A549 (cell line): ENCODE measurements around the gene ASAP2. TPM values are rescaled to one million over a fixed set of nuclear protein-coding genes. Genes with fewer than 3 reads are reported as not detected.
A peak's percentile ranks its signal among the peaks of the same experiment; 100 is the strongest.

Experiments
- ATAC-seq, 2 experiments: fragments of 200-7000 bp in 1 of 2; fragments of >200 bp in 1 of 2; cut with Nextera tagmentation in 1 of 2; cut with Tn5 transposase in 1 of 2; 3 replicates each; pipeline versions ENCODE4 v1.8.0 to v1.9.1; 2018 to 2020; ENCODE audit warnings: mild to moderate bottlenecking in 1 of 2, moderate library complexity in 1 of 2
- CTCF ChIA-PET: fragments of 300-600 bp; sonication (Branson Sonifier 250); formaldehyde crosslinking; extraction: SDS; loops from one replicate; lab custom pipeline; 2021; ENCODE audit warnings: antibody characterized with exemption, inconsistent platforms; lab: Yijun Ruan, JAX
- POLR2A ChIA-PET: fragments of 350-600 bp; formaldehyde crosslinking; extraction: SDS; loops from one replicate; lab custom pipeline; 2021; ENCODE audit warnings: antibody characterized with exemption, inconsistent platforms; lab: Yijun Ruan, JAX
- DNase-seq, 2 experiments: peaks; one replicate each; pipeline versions ENCODE4 v3.0.0 to v3.0.0-alpha.2; 2011 to 2016; ENCODE audit warnings: low read depth in 1 of 2, low spot score in 1 of 2
- FAIRE-seq: peaks from 2 replicates; lab custom pipeline; 2011; peaks lifted over from hg19 to GRCh38; lab: Jason Lieb, UNC
- H3K27ac ChIP-seq, 2 experiments: fragments of >200 bp; sonication (Bioruptor Twin); formaldehyde crosslinking; 3 replicates each; pipeline ENCODE4 v1.5.1; 2016 to 2017
- H3K4me1 ChIP-seq: fragments of >200 bp; sonication (Bioruptor Twin); formaldehyde crosslinking; 3 replicates; pipeline ENCODE4 v1.6.1; 2016
- H3K4me2 ChIP-seq: fragments of >200 bp; sonication (Bioruptor Twin); formaldehyde crosslinking; 3 replicates; pipeline ENCODE4 v1.6.1; 2016
- H3K4me3 ChIP-seq: fragments of >200 bp; sonication (Bioruptor Twin); formaldehyde crosslinking; 3 replicates; pipeline ENCODE4 v1.5.1; 2016
- H3K9me3 ChIP-seq: fragments of >200 bp; sonication (Bioruptor Twin); formaldehyde crosslinking; 3 replicates; pipeline ENCODE4 v1.6.1; 2016
- ATOH8 ChIP-seq: fragments of 250-450 bp; sonication (Bioruptor Pico); IDR thresholded peaks from 2 replicates; pipeline ENCODE4 v1.5.0; 2020; ENCODE audit warnings: low read depth, mild to moderate bottlenecking, moderate library complexity
- CBX2 ChIP-seq: fragments of 200-600 bp; sonication (generic); IDR thresholded peaks from 2 replicates; pipeline ENCODE4 v1.6.1; 2016; ENCODE audit warnings: low read depth, mild to moderate bottlenecking, borderline replicate concordance
- CEBPB ChIP-seq, 2 experiments: fragments of >200 bp in 1 of 2; sonication (Bioruptor Twin) in 1 of 2; formaldehyde crosslinking in 1 of 2; IDR thresholded peaks; 2 replicates each; pipeline ENCODE4 v1.6.1; 2012 to 2016
- EHF ChIP-seq: fragments of 250-450 bp; sonication (Bioruptor Pico); IDR thresholded peaks from 2 replicates; pipeline ENCODE4 v1.5.0; 2020; ENCODE audit warnings: mild to moderate bottlenecking
- ELK1 ChIP-seq: fragments of 150-350 bp; IDR thresholded peaks from 2 replicates; pipeline ENCODE4 v1.6.1; 2014; ENCODE audit warnings: low read depth, mild to moderate bottlenecking, low read length
- ESRRA ChIP-seq: fragments of 150-350 bp; IDR thresholded peaks from 2 replicates; pipeline ENCODE4 v1.6.1; 2014; ENCODE audit warnings: mild to moderate bottlenecking, low read length, borderline replicate concordance
- FOSB ChIP-seq: fragments of 250-450 bp; sonication (Bioruptor Pico); IDR thresholded peaks from 2 replicates; pipeline ENCODE4 v1.5.0; 2020; ENCODE audit warnings: mild to moderate bottlenecking, moderate library complexity
- FOSL2 ChIP-seq, 2 experiments: fragments of 450-650 bp in 1 of 2; fragments of >200 bp in 1 of 2; sonication (Bioruptor Twin) in 1 of 2; formaldehyde crosslinking; IDR thresholded peaks; 2 replicates each; pipeline versions ENCODE4 v1.5.0 to v1.6.1; 2016 to 2020; ENCODE audit warnings: mild to moderate bottlenecking in 1 of 2, moderate library complexity in 1 of 2
- GATA3 ChIP-seq: IDR thresholded peaks from 2 replicates; pipeline ENCODE4 v1.6.1; 2012; ENCODE audit warnings: borderline replicate concordance
- HMGXB4 ChIP-seq: fragments of 250-450 bp; sonication (Bioruptor Pico); IDR thresholded peaks from 2 replicates; pipeline ENCODE4 v1.5.0; 2021; ENCODE audit warnings: mild to moderate bottlenecking, moderate library complexity, borderline replicate concordance
- HOXA7 ChIP-seq: fragments of 250-450 bp; sonication (Bioruptor Pico); IDR thresholded peaks from 2 replicates; pipeline ENCODE4 v1.5.0; 2020; ENCODE audit warnings: mild to moderate bottlenecking, moderate library complexity
- HOXB5 ChIP-seq: fragments of 250-450 bp; sonication (Bioruptor Pico); IDR thresholded peaks from 2 replicates; pipeline ENCODE4 v1.5.0; 2020; ENCODE audit warnings: mild to moderate bottlenecking, moderate library complexity
- JUN ChIP-seq, 2 experiments: fragments of >200 bp; sonication (Bioruptor Twin); formaldehyde crosslinking; IDR thresholded peaks; 2 replicates in 1 of 2; 3 replicates in 1 of 2; pipeline ENCODE4 v1.6.1; 2016 to 2017
- JUNB ChIP-seq: fragments of >200 bp; sonication (Bioruptor Twin); formaldehyde crosslinking; IDR thresholded peaks from 2 replicates; pipeline ENCODE4 v1.6.1; 2016
- MAX ChIP-seq: IDR thresholded peaks from 2 replicates; pipeline ENCODE4 v1.6.1; 2012
- NFE2L2 ChIP-seq: fragments of 150-350 bp; conservative IDR thresholded peaks from 2 replicates; pipeline ENCODE4 v1.6.1; 2014; ENCODE audit warnings: low read length
- NR3C1 ChIP-seq: fragments of >200 bp; sonication (Bioruptor Twin); formaldehyde crosslinking; IDR thresholded peaks from 3 replicates; pipeline ENCODE4 v1.6.1; 2017
- PBX3 ChIP-seq: IDR thresholded peaks from 2 replicates; pipeline ENCODE4 v1.6.1; 2012
- POLR2A ChIP-seq: IDR thresholded peaks from 2 replicates; pipeline ENCODE4 v1.6.1; 2012; ENCODE audit warnings: mild to moderate bottlenecking, low read length
- RARB ChIP-seq: fragments of 250-450 bp; sonication (Bioruptor Pico); IDR thresholded peaks from 2 replicates; pipeline ENCODE4 v1.8.0; 2021; ENCODE audit warnings: mild to moderate bottlenecking, moderate library complexity
- RCOR1 ChIP-seq: fragments of 150-350 bp; IDR thresholded peaks from 2 replicates; pipeline ENCODE4 v1.6.1; 2014; ENCODE audit warnings: antibody characterized with exemption, low read length, low read depth
- RFX5 ChIP-seq: fragments of 450-650 bp; IDR thresholded peaks from 2 replicates; pipeline ENCODE4 v1.7.1; 2014; ENCODE audit warnings: antibody characterized with exemption, mild to moderate bottlenecking, moderate library complexity
- SMC3 ChIP-seq: fragments of >200 bp; sonication (Bioruptor Twin); formaldehyde crosslinking; IDR thresholded peaks from 3 replicates; pipeline ENCODE4 v1.6.1; 2018; ENCODE audit warnings: inconsistent platforms
- SREBF2 ChIP-seq: fragments of 450-650 bp; IDR thresholded peaks from 2 replicates; pipeline ENCODE4 v1.6.1; 2014; ENCODE audit warnings: mild to moderate bottlenecking, moderate library complexity
- TFCP2L1 ChIP-seq: fragments of 250-450 bp; sonication (Bioruptor Pico); IDR thresholded peaks from 2 replicates; pipeline ENCODE4 v1.5.0; 2021; ENCODE audit warnings: mild to moderate bottlenecking
- ZC3H11A ChIP-seq: fragments of 450-650 bp; IDR thresholded peaks from 2 replicates; pipeline ENCODE4 v1.6.1; 2014; ENCODE audit warnings: antibody characterized with exemption, mild to moderate bottlenecking
- WGBS: methylation state at CpG from one replicate; pipeline ENCODE4 v1.1.6; 2017; ENCODE audit errors: missing lambda C conversion rate; 5-methylcytosine and 5-hydroxymethylcytosine counted together
- polyA plus RNA-seq, 4 experiments: library from polyadenylated mRNA; depleted of rRNA in 3 of 4; stranded (reverse); fragments of >200 nt; fragmentation: RNase III in 1 of 4; extraction: RNeasy Plus Mini Kit Qiagen cat#74134 plus additional on column Dnase treatment in 1 of 4; gene quantifications; 2 replicates in 3 of 4; 3 replicates in 1 of 4; pipeline ENCODE4 v1.2.3, GENCODE V29; 2011 to 2017

ASAP2 gene
- polyA plus RNA-seq, 2 of the 4 experiments (the other 2 are of a cell fraction), result 17.8 to 27.9 TPM

GRCh38 chr2:9212661-9213411 lies 6.2 kb downstream of the ASAP2 start:
- WGBS, result 88% methylated on average over 19 of the region's 19 CpGs
- DNase-seq, result no peak
- Histone ChIP-seq H3K4me3 (no peak overlapping the region), H3K27ac (no peak overlapping the region), H3K9me3 (no peaks in the 10 kb centered on the region)
- CTCF ChIA-PET, result interaction anchor here (1.0 to 1.7 kb wide), 3 partner anchors 9 to 13 kb away, joined by 4 to 6 read pairs (median 5); no protein-coding TSS in a partner anchor
- POLR2A ChIA-PET, result no interaction called here
- TF ChIP-seq NFE2L2 (no peak), JUNB (no peak), CBX2 (no peak), HOXA7 (CRISPR knock-in tag) (no peak), RFX5 (no peak), FOSB (CRISPR knock-in tag) (no peak), JUN (IDR thresholded peaks at IDR 0.05) (no peak), SREBF2 (no peak), MAX (no peak), CEBPB (IDR thresholded peaks at IDR 0.05) (no peak)
- TF ChIP-seq, all 56 proteins: peak for 0
- FAIRE-seq, result no peak
- Histone ChIP-seq H3K4me2 (no peak overlapping the region), H3K4me1 (peaks cover 41% of the 10 kb centered on the region)
- ATAC-seq, result no peak

GRCh38 chr2:9213477-9214051 lies 7.0 kb downstream of the ASAP2 start:
- peak; percentile 33 to 41; a peak in 3 of 6 replicates for ATAC-seq
- CTCF ChIA-PET, result interaction anchor here (0.5 to 1.7 kb wide), 7 partner anchors 8 to 97 kb away, joined by 3 to 6 read pairs (median 4); no protein-coding TSS in a partner anchor

GRCh38 chr2:9214873-9215272 lies 8.3 kb downstream of the ASAP2 start:
- FAIRE-seq, result no peak
- Histone ChIP-seq H3K4me1 (peaks cover 24% of the 10 kb centered on the region), H3K4me3 (no peak overlapping the region), H3K9me3 (no peaks in the 10 kb centered on the region), H3K4me2 (no peak overlapping the region), H3K27ac (no peak overlapping the region)
- TF ChIP-seq POLR2A (no peak), FOSB (CRISPR knock-in tag) (no peak), ZC3H11A (no peak), SMC3 (no peak), ESRRA (no peak), PBX3 (no peak), ELK1 (no peak), NR3C1 (no peak), GATA3 (no peak), HOXA7 (CRISPR knock-in tag) (no peak), HOXB5 (CRISPR knock-in tag) (no peak), ATOH8 (CRISPR knock-in tag) (no peak), RFX5 (no peak), RCOR1 (no peak)
- WGBS, result 84% methylated on average over 8 of the region's 8 CpGs
- POLR2A ChIA-PET, result interaction anchor here (0.6 kb wide), 1 partner anchor 57 kb away, joined by 3 read pairs; no protein-coding TSS in a partner anchor
- ATAC-seq, result 0 out of 6 replicates have a peak, but pooled peaks of 1 of the 2 experiments have one; percentile 11
- no peak for DNase-seq
- CTCF ChIA-PET, result interaction anchor here (0.6 to 1.4 kb wide), 5 partner anchors 11 to 157 kb away, joined by 3 to 4 read pairs (median 3); no protein-coding TSS in a partner anchor

More at GRCh38 chr2:9213477-9214051, 7.0 kb downstream of the ASAP2 start:
- 89% methylated on average over 2 of the region's 2 CpGs for WGBS
- Histone ChIP-seq H3K4me2 (no peak overlapping the region), H3K4me1 (peaks cover 36% of the 10 kb centered on the region), H3K4me3 (no peak overlapping the region), H3K9me3 (no peaks in the 10 kb centered on the region), H3K27ac (no peak overlapping the region)
- POLR2A ChIA-PET, result no interaction called here
- DNase-seq (no peak), FAIRE-seq (no peak)
- TF ChIP-seq HMGXB4, result no peak
- TF ChIP-seq MAX, result no peak
- TF ChIP-seq EHF (CRISPR knock-in tag), result no peak
- no peak for TF ChIP-seq TFCP2L1 (CRISPR knock-in tag)
- TF ChIP-seq HOXA7 (CRISPR knock-in tag), result no peak
- TF ChIP-seq SREBF2, result no peak
- no peak for TF ChIP-seq RARB (CRISPR knock-in tag)
- TF ChIP-seq FOSL2 (IDR thresholded peaks at IDR 0.05), result no peak
- TF ChIP-seq FOSL2 (CRISPR knock-in tag; IDR thresholded peaks at IDR 0.05), result no peak
